ENCODE measurements around the gene LTF. TPM values are rescaled to one million over a fixed set of nuclear protein-coding genes. Genes with fewer than 3 reads are reported as not detected.

Gene LTF
- total RNA-seq, 1 experiment from 2014 or later, result not detected

GRCh38 chr3:46423588-46423987, 41.1 kb downstream of the LTF start:
- Histone ChIP-seq H3K9me2 (ENCODE audit: insufficient read depth) (no peaks in the 10 kb centered on the region), H4K20me1 (ENCODE audit: insufficient read depth) (no peaks in the 10 kb centered on the region), H3K4me3 (no peak overlapping the region), H2AFZ (no peak overlapping the region), H3K27ac (peak overlapping the region; percentile 71), H3K4me2 (peak overlapping the region; percentile 54), H3K9me3 (ENCODE audit: insufficient read depth, low read depth) (no peaks in the 10 kb centered on the region), H3F3A (ENCODE audit: insufficient read depth, low read depth) (peaks cover 35% of the 10 kb centered on the region), H3K27me3 (ENCODE audit: insufficient read depth, low read depth) (no peaks in the 10 kb centered on the region), H3K36me3 (ENCODE audit: low read depth) (no peaks in the 10 kb centered on the region), H3K4me1 (replicated peaks; ENCODE audit: insufficient read depth) (peaks cover 60% of the 10 kb centered on the region), H3K79me2 (ENCODE audit: low read depth) (peaks cover 7% of the 10 kb centered on the region; the same call in 1 of the 2 replicates)
- peak; percentile 48 to 70 for DNase-seq
- no peak for TF ChIP-seq EZH2 (IDR thresholded peaks at IDR 0.05; ENCODE audit: low read depth)
- no peak for TF ChIP-seq CTCF (conservative IDR thresholded peaks at IDR 0.05)
- intact Hi-C loops (cut with micrococcal nuclease; ENCODE audit: unreplicated experiment), result no loop called here
- ChIA-PET CTCF (no interaction called here), POLR2A (ENCODE audit: unreplicated experiment) (no interaction called here)
- BruUV-seq (replicated peaks), result no TSS peak

GRCh38 chr3:46422617-46423016, 42.1 kb downstream of the LTF start:
- H3K4me3 ChIP-seq, result peak overlapping the region; percentile 8; the same call in 1 of the 2 replicates
- no peaks in the 10 kb centered on the region for H3K27me3 ChIP-seq (ENCODE audit: insufficient read depth, low read depth)
- H3K4me1 ChIP-seq (replicated peaks; ENCODE audit: insufficient read depth), result peaks cover 50% of the 10 kb centered on the region
- H4K20me1 ChIP-seq (ENCODE audit: insufficient read depth), result no peaks in the 10 kb centered on the region
- DNase-seq, result peak; percentile 79 to 88
- peaks cover 25% of the 10 kb centered on the region for H3F3A ChIP-seq (ENCODE audit: insufficient read depth, low read depth)
- ChIA-PET POLR2A (ENCODE audit: unreplicated experiment) (no interaction called here), CTCF (no interaction called here)
- no peak for TF ChIP-seq CTCF (conservative IDR thresholded peaks at IDR 0.05)
- no peak for TF ChIP-seq EZH2 (IDR thresholded peaks at IDR 0.05; ENCODE audit: low read depth)
- H3K4me2 ChIP-seq, result peak overlapping the region; percentile 54
- no peaks in the 10 kb centered on the region for H3K36me3 ChIP-seq (ENCODE audit: low read depth)
- no TSS peak for BruUV-seq (replicated peaks)
- H3K9me3 ChIP-seq (ENCODE audit: insufficient read depth, low read depth), result no peaks in the 10 kb centered on the region
- no peaks in the 10 kb centered on the region for H3K9me2 ChIP-seq (ENCODE audit: insufficient read depth)
- peaks cover 3% of the 10 kb centered on the region; the same call in 1 of the 2 replicates for H3K79me2 ChIP-seq (ENCODE audit: low read depth)
- no peak overlapping the region for H2AFZ ChIP-seq
- peak overlapping the region; percentile 71 for H3K27ac ChIP-seq
- intact Hi-C loops (cut with micrococcal nuclease; ENCODE audit: unreplicated experiment), result no loop called here

- ChIA-PET POLR2A (ENCODE audit: unreplicated experiment) (no interaction called here), CTCF (no interaction called here)
- Histone ChIP-seq H3K36me3 (ENCODE audit: low read depth) (no peaks in the 10 kb centered on the region), H3K27me3 (ENCODE audit: insufficient read depth, low read depth) (no peaks in the 10 kb centered on the region), H3K9me3 (ENCODE audit: insufficient read depth, low read depth) (no peaks in the 10 kb centered on the region), H2AFZ (no peak overlapping the region), H4K20me1 (ENCODE audit: insufficient read depth) (no peaks in the 10 kb centered on the region), H3K79me2 (ENCODE audit: low read depth) (peaks cover 3% of the 10 kb centered on the region; the same call in 1 of the 2 replicates), H3K4me2 (no peak overlapping the region), H3K4me3 (no peak overlapping the region), H3K4me1 (replicated peaks; ENCODE audit: insufficient read depth) (peaks cover 39% of the 10 kb centered on the region), H3K9me2 (ENCODE audit: insufficient read depth) (no peaks in the 10 kb centered on the region), H3F3A (ENCODE audit: insufficient read depth, low read depth) (peaks cover 14% of the 10 kb centered on the region), H3K27ac (no peak overlapping the region)
- DNase-seq, result no peak
- no TSS peak for BruUV-seq (replicated peaks)
- intact Hi-C loops (cut with micrococcal nuclease; ENCODE audit: unreplicated experiment), result no loop called here
- TF ChIP-seq CTCF (conservative IDR thresholded peaks at IDR 0.05) (no peak), EZH2 (IDR thresholded peaks at IDR 0.05; ENCODE audit: low read depth) (no peak)
Measured at GRCh38 chr3:46420931-46421330, 43.8 kb downstream of the LTF start.
